ENCODE measurements around the gene MYLK2. TPM values are rescaled to one million over a fixed set of nuclear protein-coding genes. Genes with fewer than 3 reads are reported as not detected.

MYLK2 gene
- total RNA-seq, 2 experiments from 2014 or later: 0.21 to 0.36 TPM

GRCh38 chr20:31851240-31851955, 32.2 kb downstream of the MYLK2 start:
- H3K27ac Mint-ChIP-seq: no peak overlapping the region
- H3K4me1 Mint-ChIP-seq: no peaks in the 10 kb centered on the region
- H3K4me3 Mint-ChIP-seq: no peak overlapping the region
- H3K36me3 Mint-ChIP-seq: no peaks in the 10 kb centered on the region
- no peaks in the 10 kb centered on the region for H3K9me3 Mint-ChIP-seq
- H3K27me3 Mint-ChIP-seq: peaks cover 16% of the 10 kb centered on the region
- DNase-seq: no peak

- H3K9me3 Mint-ChIP-seq: no peaks in the 10 kb centered on the region
- no peak overlapping the region for H3K4me3 Mint-ChIP-seq
- H3K4me1 Mint-ChIP-seq: no peaks in the 10 kb centered on the region
- H3K27me3 Mint-ChIP-seq: peaks cover 19% of the 10 kb centered on the region
- no peak overlapping the region for H3K27ac Mint-ChIP-seq
- H3K36me3 Mint-ChIP-seq: no peaks in the 10 kb centered on the region
- DNase-seq: no peak
Measured at GRCh38 chr20:31853481-31853880, 34.3 kb downstream of the MYLK2 start.

GRCh38 chr20:31856516-31856915, 37.4 kb downstream of the MYLK2 start:
- no peak for DNase-seq
- Mint-ChIP-seq H3K4me1 (peaks cover 3% of the 10 kb centered on the region), H3K27me3 (peaks cover 29% of the 10 kb centered on the region)

GRCh38 chr20:31857861-31858759, 39.0 kb downstream of the MYLK2 start:
- DNase-seq: no peak
- no peaks in the 10 kb centered on the region for H3K9me3 Mint-ChIP-seq
- no peak overlapping the region for H3K27ac Mint-ChIP-seq
- peaks cover 31% of the 10 kb centered on the region for H3K27me3 Mint-ChIP-seq
- peaks cover 3% of the 10 kb centered on the region for H3K4me1 Mint-ChIP-seq
- no peak overlapping the region for H3K4me3 Mint-ChIP-seq
- H3K36me3 Mint-ChIP-seq: no peaks in the 10 kb centered on the region

More at GRCh38 chr20:31856516-31856915, 37.4 kb downstream of the MYLK2 start:
- H3K9me3 Mint-ChIP-seq: no peaks in the 10 kb centered on the region
- no peaks in the 10 kb centered on the region for H3K36me3 Mint-ChIP-seq
- no peak overlapping the region for H3K4me3 Mint-ChIP-seq
- H3K27ac Mint-ChIP-seq: no peak overlapping the region

GRCh38 chr20:31858760-31859083, 39.6 kb downstream of the MYLK2 start:
- H3K9me3 Mint-ChIP-seq: no peaks in the 10 kb centered on the region
- DNase-seq: no peak

GRCh38 chr20:31859266-31859997, 40.3 kb downstream of the MYLK2 start:
- H3K4me3 Mint-ChIP-seq: no peak overlapping the region
- no peak overlapping the region for H3K27ac Mint-ChIP-seq
- H3K4me1 Mint-ChIP-seq: peaks cover 3% of the 10 kb centered on the region
- H3K9me3 Mint-ChIP-seq: no peaks in the 10 kb centered on the region
- no peak for DNase-seq
- H3K27me3 Mint-ChIP-seq: peaks cover 31% of the 10 kb centered on the region
- H3K36me3 Mint-ChIP-seq: no peaks in the 10 kb centered on the region

More at GRCh38 chr20:31858760-31859083, 39.6 kb downstream of the MYLK2 start:
- Mint-ChIP-seq H3K4me1 (peaks cover 3% of the 10 kb centered on the region), H3K36me3 (no peaks in the 10 kb centered on the region), H3K4me3 (no peak overlapping the region), H3K27me3 (peaks cover 31% of the 10 kb centered on the region), H3K27ac (no peak overlapping the region)

- Mint-ChIP-seq H3K27me3 (peaks cover 31% of the 10 kb centered on the region), H3K4me1 (peaks cover 3% of the 10 kb centered on the region), H3K27ac (no peak overlapping the region), H3K9me3 (no peaks in the 10 kb centered on the region), H3K4me3 (no peak overlapping the region), H3K36me3 (no peaks in the 10 kb centered on the region)
- DNase-seq: no peak
Measured at GRCh38 chr20:31859998-31860380, 40.8 kb downstream of the MYLK2 start.

GRCh38 chr20:31860390-31861134, 41.4 kb downstream of the MYLK2 start:
- peaks cover 3% of the 10 kb centered on the region for H3K4me1 Mint-ChIP-seq
- H3K27ac Mint-ChIP-seq: no peak overlapping the region
- no peak for DNase-seq
- H3K36me3 Mint-ChIP-seq: no peaks in the 10 kb centered on the region
- H3K9me3 Mint-ChIP-seq: no peaks in the 10 kb centered on the region
- H3K4me3 Mint-ChIP-seq: peak overlapping the region; percentile 4
- H3K27me3 Mint-ChIP-seq: peaks cover 31% of the 10 kb centered on the region

- H3K36me3 Mint-ChIP-seq: no peaks in the 10 kb centered on the region
- H3K27ac Mint-ChIP-seq: no peak overlapping the region
- peaks cover 31% of the 10 kb centered on the region for H3K27me3 Mint-ChIP-seq
- no peak overlapping the region for H3K4me3 Mint-ChIP-seq
- no peaks in the 10 kb centered on the region for H3K9me3 Mint-ChIP-seq
- no peak for DNase-seq
- H3K4me1 Mint-ChIP-seq: peaks cover 3% of the 10 kb centered on the region
Measured at GRCh38 chr20:31861135-31861384, 41.9 kb downstream of the MYLK2 start.

- Mint-ChIP-seq H3K36me3 (no peaks in the 10 kb centered on the region), H3K27ac (no peak overlapping the region), H3K9me3 (no peaks in the 10 kb centered on the region), H3K27me3 (peaks cover 31% of the 10 kb centered on the region), H3K4me1 (peaks cover 3% of the 10 kb centered on the region), H3K4me3 (peak overlapping the region; percentile 18)
- DNase-seq: peak; percentile 82
Measured at GRCh38 chr20:31861385-31862156, 42.4 kb downstream of the MYLK2 start.

- no peaks in the 10 kb centered on the region for H3K36me3 Mint-ChIP-seq
- no peaks in the 10 kb centered on the region for H3K9me3 Mint-ChIP-seq
- H3K4me1 Mint-ChIP-seq: peaks cover 3% of the 10 kb centered on the region
- peaks cover 31% of the 10 kb centered on the region for H3K27me3 Mint-ChIP-seq
- H3K4me3 Mint-ChIP-seq: no peak overlapping the region
- H3K27ac Mint-ChIP-seq: no peak overlapping the region
- DNase-seq: no peak
Measured at GRCh38 chr20:31862157-31862470, 43.0 kb downstream of the MYLK2 start.

GRCh38 chr20:31862506-31862905, 43.4 kb downstream of the MYLK2 start:
- H3K4me1 Mint-ChIP-seq: peaks cover 3% of the 10 kb centered on the region
- no peaks in the 10 kb centered on the region for H3K36me3 Mint-ChIP-seq
- H3K27me3 Mint-ChIP-seq: peaks cover 31% of the 10 kb centered on the region
- DNase-seq: no peak
- no peak overlapping the region for H3K27ac Mint-ChIP-seq
- no peaks in the 10 kb centered on the region for H3K9me3 Mint-ChIP-seq
- H3K4me3 Mint-ChIP-seq: no peak overlapping the region

GRCh38 chr20:31863296-31864085, 44.3 kb downstream of the MYLK2 start:
- no peak for DNase-seq
- Mint-ChIP-seq H3K36me3 (no peaks in the 10 kb centered on the region), H3K27me3 (peaks cover 29% of the 10 kb centered on the region), H3K27ac (no peak overlapping the region), H3K4me1 (peaks cover 3% of the 10 kb centered on the region), H3K4me3 (no peak overlapping the region), H3K9me3 (no peaks in the 10 kb centered on the region)
